GM18526 (cell line): ENCODE results near the gene IREB2.
A peak's percentile ranks its signal among the peaks of the same experiment; 100 is the strongest.

Experiments used
- POLR2A ChIP-seq: IDR thresholded peaks from 3 replicates; pipeline ENCODE4 v1.6.1; 2011; ENCODE audit not compliant: insufficient read length; ENCODE audit errors: extremely low read depth

IREB2 gene

GRCh38 chr15:78501857-78502256 lies 63.8 kb downstream of the IREB2 start:
- TF ChIP-seq POLR2A, result no peak

DNA sequence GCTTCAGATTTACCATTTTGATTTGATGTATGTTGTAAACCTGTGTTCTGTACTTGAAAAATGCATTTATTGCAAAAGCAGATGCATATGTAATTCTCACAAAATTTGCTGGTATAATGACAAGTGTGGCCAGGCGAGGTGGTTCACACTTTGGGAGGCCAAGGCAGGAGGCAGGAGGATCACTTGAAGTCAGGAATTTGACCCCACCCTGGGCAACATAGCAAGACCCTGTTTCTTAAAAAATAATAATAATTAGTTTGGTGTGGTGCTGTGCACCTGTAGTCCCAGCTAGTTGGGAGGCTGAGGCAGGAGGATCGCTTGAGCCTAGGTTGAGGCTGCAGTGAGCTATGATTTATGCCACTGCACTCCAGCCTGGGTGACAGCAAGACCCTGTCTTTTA lies 64.6 kb downstream of the IREB2 start:
- no peak for TF ChIP-seq POLR2A

DNA sequence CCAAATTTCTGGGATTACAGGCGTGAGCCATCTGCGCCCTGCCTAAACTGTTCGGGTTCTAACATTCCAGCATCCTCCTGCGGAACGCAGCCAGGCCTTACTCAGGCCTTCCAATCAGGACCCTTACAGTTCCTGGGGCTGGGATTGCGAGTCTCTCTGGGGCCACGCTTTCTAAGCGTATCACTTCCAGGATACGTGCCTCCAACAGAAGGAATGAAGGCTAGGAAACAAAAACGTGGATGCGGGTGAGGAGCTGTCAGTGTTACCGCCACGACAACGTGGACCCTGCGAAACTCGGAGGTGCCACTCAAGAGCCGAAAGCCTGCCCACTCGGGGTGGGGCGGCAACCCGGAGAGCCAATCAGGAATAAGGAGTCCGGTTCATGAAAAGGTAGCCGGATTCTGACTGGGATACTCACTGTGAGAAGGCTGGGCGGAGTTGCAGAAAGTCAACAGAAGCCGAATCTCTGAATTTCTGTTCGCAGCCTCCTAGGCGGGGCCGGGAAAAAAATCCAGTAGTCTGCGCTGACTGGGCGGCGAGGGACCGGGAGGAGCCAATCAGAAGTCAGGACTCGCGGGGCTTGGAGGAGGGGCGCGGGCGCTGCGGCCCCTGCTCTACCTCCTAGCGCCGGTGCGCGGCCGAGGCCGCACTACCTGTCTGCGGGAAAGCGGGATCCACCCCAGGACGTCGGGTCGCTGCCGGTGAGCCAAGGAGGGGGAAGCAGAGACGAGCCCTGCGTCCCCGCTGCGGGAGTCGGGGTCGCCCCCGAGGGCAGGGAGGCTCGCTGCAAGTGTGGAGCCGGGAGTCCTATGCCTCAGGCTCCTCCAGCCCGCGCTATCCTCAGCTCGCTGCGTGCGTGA lies 69.2 kb downstream of the IREB2 start, which contains the start of gene HYKK:
TSS of gene HYKK (plus strand) at position 607 of the 860 bp plus-strand sequence. CDS start 5,512 bp downstream, outside the sequence.
- TF ChIP-seq POLR2A, result no peak

GRCh38 chr15:78507831-78508160 lies 69.8 kb downstream of the IREB2 start:
- TF ChIP-seq POLR2A, result no peak

- TF ChIP-seq POLR2A, result no peak
Measured at GRCh38 chr15:78508272-78508671, 70.3 kb downstream of the IREB2 start.

GRCh38 chr15:78509726-78510312 lies 71.8 kb downstream of the IREB2 start:
- TF ChIP-seq POLR2A, result no peak

GRCh38 chr15:78524230-78524629 lies 86.2 kb downstream of the IREB2 start:
- TF ChIP-seq POLR2A, result no peak

DNA sequence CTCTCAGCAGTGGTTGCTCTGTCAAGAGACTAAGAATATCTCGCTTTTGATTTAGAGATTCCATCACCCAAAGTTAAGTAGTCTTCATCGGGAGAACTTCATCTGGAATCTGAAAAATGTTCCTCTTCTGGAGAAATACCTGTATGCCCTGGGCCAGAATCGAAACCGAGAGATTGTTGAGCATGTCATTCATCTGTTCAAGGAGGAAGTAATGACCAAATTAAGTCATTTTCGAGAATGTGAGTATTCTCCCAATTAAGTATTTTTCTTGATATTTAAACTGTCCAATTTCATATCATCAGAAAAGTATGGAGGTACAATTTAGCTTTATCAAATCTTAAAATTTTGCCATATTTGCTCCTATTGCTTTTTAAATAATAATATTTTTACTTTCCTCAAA lies 89.3 kb downstream of the IREB2 start:
- TF ChIP-seq POLR2A, result no peak

DNA sequence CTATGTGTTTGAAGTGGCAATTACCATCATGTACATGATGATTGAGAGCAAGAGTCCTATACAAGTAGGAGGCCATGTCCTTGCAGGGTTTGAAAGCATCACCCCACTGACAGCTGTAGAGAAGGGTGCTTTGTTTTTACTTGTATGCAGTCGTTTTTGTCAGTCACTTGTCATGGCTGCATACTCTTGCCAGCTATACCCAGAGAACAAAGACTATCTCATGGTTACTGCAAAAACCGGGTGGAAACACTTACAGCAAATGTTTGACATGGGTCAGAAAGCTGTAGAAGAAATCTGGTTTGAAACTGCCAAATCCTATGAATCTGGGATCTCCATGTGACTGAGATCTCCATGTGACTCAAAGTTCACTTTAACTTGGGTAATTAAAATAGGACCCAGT lies 95.3 kb downstream of the IREB2 start:
- TF ChIP-seq POLR2A, result no peak

- no peak for TF ChIP-seq POLR2A
Measured at GRCh38 chr15:78536134-78536533, 98.1 kb downstream of the IREB2 start.

GRCh38 chr15:78537266-78537905 lies 99.4 kb downstream of the IREB2 start:
- TF ChIP-seq POLR2A, result no peak

DNA sequence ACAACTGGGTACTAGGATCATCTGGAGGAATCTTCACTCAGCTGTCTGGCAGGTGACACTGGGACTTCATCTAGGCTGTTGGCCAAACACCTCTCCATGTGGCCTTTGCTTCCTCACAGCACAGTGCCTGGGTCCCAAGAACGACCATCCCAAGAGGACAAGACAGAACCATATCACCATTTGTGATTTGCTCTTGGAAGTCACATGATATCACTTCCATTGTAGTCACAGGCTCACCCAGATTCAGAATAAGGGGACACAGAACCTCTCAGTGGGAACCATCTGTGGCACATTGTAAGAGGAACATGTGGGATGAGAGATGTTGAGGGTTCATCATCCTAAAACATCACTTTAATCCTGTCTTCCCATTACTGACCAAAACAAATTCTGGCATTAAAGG lies 100.3 kb downstream of the IREB2 start:
- no peak for TF ChIP-seq POLR2A

DNA sequence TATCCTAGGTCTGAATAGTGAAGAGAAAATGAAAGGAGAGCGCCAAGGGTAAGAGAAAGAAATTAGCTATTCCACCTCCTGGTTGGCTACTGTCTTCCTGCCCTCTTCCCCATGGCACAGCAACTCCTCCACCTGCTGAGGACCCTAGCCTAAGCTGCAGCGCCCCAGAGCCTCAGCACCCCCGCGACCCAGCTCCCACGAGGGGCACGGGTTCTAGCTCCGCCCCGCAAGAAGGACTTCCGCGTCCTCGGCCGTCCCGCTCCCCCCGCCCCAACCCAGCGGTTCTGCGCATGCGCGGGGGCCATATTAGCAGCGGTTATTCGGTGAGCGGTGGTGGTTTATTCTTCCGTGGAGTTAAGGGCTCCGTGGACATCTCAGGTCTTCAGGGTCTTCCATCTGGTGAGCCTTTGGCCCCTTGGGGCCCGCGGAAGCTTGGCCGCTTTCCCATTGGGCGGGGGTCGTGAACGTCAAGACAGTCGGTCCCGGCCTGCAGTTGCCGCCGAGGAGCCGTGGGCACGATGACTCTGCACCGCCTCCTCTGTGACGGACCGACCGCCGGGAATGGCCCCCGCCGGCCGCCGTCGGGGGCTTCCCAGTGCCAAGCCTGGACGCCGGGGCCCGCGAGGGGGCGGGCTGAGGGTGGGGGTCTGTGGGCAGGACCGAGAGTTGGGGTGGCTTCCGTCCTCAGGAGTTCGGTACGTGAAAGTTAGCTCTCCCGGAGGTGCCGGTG lies 102.3 kb downstream of the IREB2 start, which contains the start of gene PSMA4:
TSS of gene PSMA4 (plus strand) at position 304 of the 730 bp plus-strand sequence. CDS start 1,484 bp downstream, outside the sequence.
- peak; percentile 97 for TF ChIP-seq POLR2A

DNA sequence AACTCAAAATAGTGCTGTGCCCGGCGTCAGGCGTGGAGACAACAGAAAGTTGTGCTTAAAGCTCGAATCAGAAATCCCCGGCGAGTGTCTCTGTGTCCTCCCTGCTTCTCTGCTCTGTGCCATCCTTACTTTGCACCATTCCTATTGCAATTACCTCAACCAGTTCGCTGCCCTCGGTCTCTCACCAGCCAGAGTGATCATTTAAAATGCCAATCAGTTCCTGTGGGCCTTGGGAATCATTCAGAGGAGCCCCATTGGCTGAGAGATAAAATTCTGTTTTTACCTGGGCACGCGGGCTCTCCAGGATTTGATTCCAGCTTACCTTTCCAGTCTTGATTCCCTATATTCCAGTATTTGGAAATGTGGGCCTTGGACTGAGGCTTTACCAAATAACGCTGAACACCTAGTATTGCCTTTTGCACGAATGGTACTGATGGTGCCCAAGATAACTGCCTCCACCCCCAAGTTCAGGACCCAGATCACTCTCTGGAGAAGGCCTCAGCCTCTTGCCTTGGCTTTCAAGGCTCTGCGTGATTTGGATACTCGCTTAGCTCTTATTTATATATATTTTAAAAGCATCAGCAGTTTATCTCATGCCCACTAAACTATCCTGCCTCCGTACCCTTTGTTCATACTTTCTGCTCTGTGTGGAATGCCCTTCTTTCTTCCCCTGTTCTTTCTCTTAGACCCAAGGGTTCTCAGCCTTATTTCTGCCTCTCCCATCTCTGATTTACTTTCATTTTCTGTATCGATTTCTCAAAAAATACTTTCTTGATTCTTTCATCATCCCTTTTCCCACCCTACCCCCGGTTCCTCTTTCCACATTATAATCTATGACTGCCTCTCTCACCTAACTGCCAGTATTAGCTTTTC lies 103.1 kb downstream of the IREB2 start:
- TF ChIP-seq POLR2A, result no peak

GRCh38 chr15:78541744-78542034 lies 103.7 kb downstream of the IREB2 start:
- no peak for TF ChIP-seq POLR2A
